ENCODE data around the gene EMID1. TPM values are rescaled to one million over a fixed set of nuclear protein-coding genes. Genes with fewer than 3 reads are reported as not detected.

EMID1 gene
- polyA plus RNA-seq, 1 donor (not counting 4 experiments of a cell fraction or from before 2014, with no cell fraction given) = not detected

DNA sequence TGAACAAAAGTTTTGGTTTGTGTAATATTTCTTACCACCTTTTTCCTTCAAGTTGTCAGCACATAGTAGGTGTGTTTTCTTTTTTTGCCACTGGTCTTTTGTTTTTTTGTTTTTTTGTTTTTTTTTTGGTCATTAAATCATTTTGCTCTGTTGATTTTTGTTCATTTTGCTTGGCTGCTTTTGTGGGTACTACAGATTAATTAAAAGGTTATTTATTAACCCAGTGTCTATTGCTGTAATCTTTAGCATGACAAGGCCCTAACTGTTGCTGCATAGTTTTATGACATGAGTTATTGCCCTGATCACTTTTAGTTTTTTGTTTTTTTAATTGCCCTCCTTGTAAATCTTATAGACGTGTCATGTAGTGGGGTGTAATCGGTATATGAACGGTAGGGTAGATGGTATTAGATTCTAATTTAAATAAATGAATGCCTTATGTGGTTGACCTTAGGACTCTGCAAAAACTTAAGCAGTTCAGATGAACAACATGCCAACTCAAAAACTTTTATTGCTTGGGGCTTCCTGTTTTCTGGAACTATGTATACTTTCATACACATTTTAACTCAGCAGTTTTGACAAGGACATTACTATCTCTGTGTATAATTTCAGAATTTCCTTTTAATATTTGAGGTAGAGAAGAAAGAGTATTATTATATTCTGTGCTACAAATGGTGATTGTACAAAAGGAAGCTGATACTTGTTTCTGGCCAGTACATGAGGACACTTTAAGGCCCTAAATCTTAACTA lies 70.3 kb downstream of the EMID1 start:
- TF ChIP-seq EZH2 (IDR thresholded peaks at IDR 0.05; ENCODE audit: low read length) (no peak), CTCF (optimal IDR thresholded peaks at IDR 0.05 in 1 of 3, IDR thresholded peaks at IDR 0.05 in 1 of 3, conservative IDR thresholded peaks at IDR 0.05 in 1 of 3; ENCODE audit: extremely low read depth in 1 of 3, insufficient read depth in 2 of 3, low read length in 3 of 3) (no peak)
- no peak overlapping the region for H3K27ac ChIP-seq (ENCODE audit: control insufficient read depth, insufficient read depth, low read length)
- dilution Hi-C loops (cut with MboI; ENCODE audit: extremely low pct_ligation_motif_present, low sequenced_read_pairs) = no loop called here
- H3K79me2 ChIP-seq (ENCODE audit: control insufficient read depth, insufficient read depth, low read length) = peaks cover 93% of the 10 kb centered on the region
- DNase-seq (ENCODE audit: low read depth, low spot score) (no peak), FAIRE-seq (no peak)
- H3K36me3 ChIP-seq (ENCODE audit: control insufficient read depth in 2 of 2, extremely low read depth in 1 of 2, insufficient read depth in 2 of 2, low read length in 2 of 2) = peaks cover 38 to 53% of the 10 kb centered on the region in 2 experiments
- no peak overlapping the region for H3K4me3 ChIP-seq (ENCODE audit: control insufficient read depth in 2 of 3, extremely low read depth in 1 of 3, insufficient read depth in 2 of 3, low read depth in 1 of 3, low read length in 3 of 3)
- peaks cover 44% of the 10 kb centered on the region for H4K20me1 ChIP-seq (ENCODE audit: control insufficient read depth, extremely low read depth, insufficient read depth, low read length)
- no peaks in the 10 kb centered on the region for H3K9me3 ChIP-seq (ENCODE audit: control insufficient read depth, low read depth, low read length)
- no peak overlapping the region for H3K4me2 ChIP-seq (ENCODE audit: control insufficient read depth, extremely low read depth, insufficient read depth, low read depth, low read length)
- peaks cover 2% of the 10 kb centered on the region for H3K9me1 ChIP-seq (ENCODE audit: control insufficient read depth, extremely low read depth, insufficient read depth, low read length)
- no peak overlapping the region for H2AFZ ChIP-seq (ENCODE audit: control insufficient read depth, low read length)
- no peaks in the 10 kb centered on the region for H3K27me3 ChIP-seq (ENCODE audit: control insufficient read depth, extremely low read depth, insufficient read depth, low read length)
- H3K9ac ChIP-seq (ENCODE audit: control insufficient read depth, extremely low read depth, insufficient read depth, low read length) = no peak overlapping the region
- H3K4me1 ChIP-seq (ENCODE audit: control insufficient read depth, extremely low read depth, insufficient read depth, low read length) = peaks cover under 1% of the 10 kb centered on the region

DNA sequence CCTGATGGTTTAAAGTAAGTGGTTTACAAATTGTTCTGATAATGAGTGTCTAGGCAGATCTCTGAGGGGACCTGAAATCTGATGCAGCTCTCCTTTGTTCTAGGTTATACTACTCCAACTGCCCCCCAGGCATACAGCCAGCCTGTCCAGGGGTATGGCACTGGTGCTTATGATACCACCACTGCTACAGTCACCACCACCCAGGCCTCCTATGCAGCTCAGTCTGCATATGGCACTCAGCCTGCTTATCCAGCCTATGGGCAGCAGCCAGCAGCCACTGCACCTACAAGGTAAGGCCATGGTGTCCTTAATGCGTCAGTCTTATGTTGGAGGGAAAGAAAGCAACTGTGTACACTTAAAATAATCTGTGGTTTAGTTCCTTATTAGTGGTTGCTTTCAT lies 72.2 kb downstream of the EMID1 start:
- Histone ChIP-seq H3K4me2 (ENCODE audit: control insufficient read depth, extremely low read depth, insufficient read depth, low read depth, low read length) (no peak overlapping the region), H3K9ac (ENCODE audit: control insufficient read depth, extremely low read depth, insufficient read depth, low read length) (no peak overlapping the region), H3K9me3 (ENCODE audit: control insufficient read depth, low read depth, low read length) (no peaks in the 10 kb centered on the region), H3K4me1 (ENCODE audit: control insufficient read depth, extremely low read depth, insufficient read depth, low read length) (no peaks in the 10 kb centered on the region), H4K20me1 (ENCODE audit: control insufficient read depth, extremely low read depth, insufficient read depth, low read length) (peaks cover 34% of the 10 kb centered on the region), H3K4me3 (ENCODE audit: control insufficient read depth in 2 of 3, extremely low read depth in 1 of 3, insufficient read depth in 2 of 3, low read depth in 1 of 3, low read length in 3 of 3) (no peak overlapping the region), H3K27ac (ENCODE audit: control insufficient read depth, insufficient read depth, low read length) (no peak overlapping the region), H3K9me1 (ENCODE audit: control insufficient read depth, extremely low read depth, insufficient read depth, low read length) (peaks cover 2% of the 10 kb centered on the region), H2AFZ (ENCODE audit: control insufficient read depth, low read length) (no peak overlapping the region), H3K79me2 (ENCODE audit: control insufficient read depth, insufficient read depth, low read length) (peaks cover 85% of the 10 kb centered on the region), H3K27me3 (ENCODE audit: control insufficient read depth, extremely low read depth, insufficient read depth, low read length) (no peaks in the 10 kb centered on the region), H3K36me3 (ENCODE audit: control insufficient read depth in 2 of 2, extremely low read depth in 1 of 2, insufficient read depth in 2 of 2, low read length in 2 of 2) (peaks cover 43 to 52% of the 10 kb centered on the region in 2 experiments)
- dilution Hi-C loops (cut with MboI; ENCODE audit: extremely low pct_ligation_motif_present, low sequenced_read_pairs) = no loop called here
- DNase-seq (ENCODE audit: low read depth, low spot score) = no peak
- TF ChIP-seq CTCF (optimal IDR thresholded peaks at IDR 0.05 in 1 of 3, IDR thresholded peaks at IDR 0.05 in 1 of 3, conservative IDR thresholded peaks at IDR 0.05 in 1 of 3; ENCODE audit: extremely low read depth in 1 of 3, insufficient read depth in 2 of 3, low read length in 3 of 3) = no peak
- no peak for TF ChIP-seq EZH2 (IDR thresholded peaks at IDR 0.05; ENCODE audit: low read length)
- no peak for FAIRE-seq

All from keratinocyte (primary cell).